ENCODE measurements around the gene KCNMB2. TPM values are rescaled to one million over a fixed set of nuclear protein-coding genes. Genes with fewer than 3 reads are reported as not detected.
A peak's percentile ranks its signal among the peaks of the same experiment; 100 is the strongest.

The KCNMB2 gene
- total RNA-seq, 4 donors from 2014 or later = 0.82 TPM; not detected in 3

DNA sequence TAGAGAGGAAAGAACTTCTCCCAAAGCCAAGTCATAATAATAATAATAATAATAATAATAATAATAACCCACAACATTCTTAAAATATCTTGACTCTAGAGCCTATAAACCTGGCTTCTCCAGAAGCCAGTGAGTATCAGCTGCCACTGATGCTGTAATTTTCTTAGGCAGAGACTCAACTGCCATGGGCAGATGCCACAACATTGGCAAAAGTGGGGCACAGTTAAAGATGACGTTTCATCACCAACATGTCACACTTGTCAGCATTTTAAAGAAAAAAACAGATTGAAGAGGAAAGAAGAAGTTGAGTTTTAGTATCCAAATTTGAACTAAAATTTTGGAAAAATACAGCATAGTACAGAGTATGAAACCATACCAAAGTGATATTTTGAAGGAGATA is 270.4 kb downstream of the KCNMB2 start:
- in situ Hi-C loops (cut with MboI; ENCODE audit: low pct_ligation_motif_present in 1 of 4, low pct_unique_long_range_greater_than_20kb in 1 of 4, low sequenced_read_pairs in 3 of 4) (no loop called here), intact Hi-C loops (cut with DNase I; ENCODE audit: low total_unique reads) (no loop called here)
- H3K27me3 ChIP-seq = no peaks in the 10 kb centered on the region
- 85% methylated on average over 1 of the region's 1 CpG for WGBS, 2 donors (ENCODE audit: low coverage in 1 of 2)
- no peak for DNase-seq
- peaks cover 0 to 4% (median 0%) of the 10 kb centered on the region in 4 donors for H3K4me1 ChIP-seq
- H3K4me3 ChIP-seq = no peak overlapping the region
- TF ChIP-seq POLR2A (IDR thresholded peaks at IDR 0.05) (no peak), POLR2AphosphoS5 (IDR thresholded peaks at IDR 0.05) (no peak), EP300 (IDR thresholded peaks at IDR 0.05; ENCODE audit: low read depth) (no peak)
- TF ChIP-seq, protein P1, sequence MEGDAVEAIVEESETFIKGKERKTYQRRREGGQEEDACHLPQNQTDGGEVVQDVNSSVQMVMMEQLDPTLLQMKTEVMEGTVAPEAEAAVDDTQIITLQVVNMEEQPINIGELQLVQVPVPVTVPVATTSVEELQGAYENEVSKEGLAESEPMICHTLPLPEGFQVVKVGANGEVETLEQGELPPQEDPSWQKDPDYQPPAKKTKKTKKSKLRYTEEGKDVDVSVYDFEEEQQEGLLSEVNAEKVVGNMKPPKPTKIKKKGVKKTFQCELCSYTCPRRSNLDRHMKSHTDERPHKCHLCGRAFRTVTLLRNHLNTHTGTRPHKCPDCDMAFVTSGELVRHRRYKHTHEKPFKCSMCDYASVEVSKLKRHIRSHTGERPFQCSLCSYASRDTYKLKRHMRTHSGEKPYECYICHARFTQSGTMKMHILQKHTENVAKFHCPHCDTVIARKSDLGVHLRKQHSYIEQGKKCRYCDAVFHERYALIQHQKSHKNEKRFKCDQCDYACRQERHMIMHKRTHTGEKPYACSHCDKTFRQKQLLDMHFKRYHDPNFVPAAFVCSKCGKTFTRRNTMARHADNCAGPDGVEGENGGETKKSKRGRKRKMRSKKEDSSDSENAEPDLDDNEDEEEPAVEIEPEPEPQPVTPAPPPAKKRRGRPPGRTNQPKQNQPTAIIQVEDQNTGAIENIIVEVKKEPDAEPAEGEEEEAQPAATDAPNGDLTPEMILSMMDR (IDR thresholded peaks at IDR 0.05) = no peak
- H3K9me3 ChIP-seq = no peaks in the 10 kb centered on the region
- H3K36me3 ChIP-seq = no peaks in the 10 kb centered on the region
- no peak overlapping the region for H3K27ac ChIP-seq

DNA sequence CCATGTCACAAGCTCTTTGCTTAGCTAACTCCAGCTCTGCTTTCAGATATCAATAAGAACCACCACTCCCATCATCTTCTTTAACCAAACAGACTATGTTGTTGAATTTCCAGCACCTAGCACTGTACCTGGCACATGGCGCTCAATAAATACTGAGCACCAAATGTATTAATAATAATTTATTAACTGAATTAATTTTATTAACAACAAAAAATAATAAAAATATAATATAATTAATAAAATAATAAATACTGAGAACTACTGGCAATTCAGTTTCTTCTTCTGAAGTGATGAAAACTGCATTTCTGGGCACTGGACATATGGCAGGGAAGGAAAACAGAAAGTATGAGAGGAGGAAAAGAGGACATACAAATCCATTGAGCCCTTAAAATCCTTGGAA is 271.5 kb downstream of the KCNMB2 start:
- 96 to 100% methylated on average over 1 of the region's 1 CpG for WGBS, 2 donors (ENCODE audit: low coverage in 1 of 2)
- H3K27ac ChIP-seq = no peak overlapping the region
- peaks cover 0 to 4% (median 0%) of the 10 kb centered on the region in 4 donors for H3K4me1 ChIP-seq
- H3K9me3 ChIP-seq = no peaks in the 10 kb centered on the region
- H3K4me3 ChIP-seq = no peak overlapping the region
- TF ChIP-seq POLR2A (IDR thresholded peaks at IDR 0.05) = no peak
- TF ChIP-seq, protein P1 (IDR thresholded peaks at IDR 0.05) = no peak
- no peak for TF ChIP-seq POLR2AphosphoS5 (IDR thresholded peaks at IDR 0.05)
- TF ChIP-seq EP300 (IDR thresholded peaks at IDR 0.05; ENCODE audit: low read depth) = no peak
- in situ Hi-C loops (cut with MboI; ENCODE audit: low pct_ligation_motif_present in 1 of 4, low pct_unique_long_range_greater_than_20kb in 1 of 4, low sequenced_read_pairs in 3 of 4) (no loop called here), intact Hi-C loops (cut with DNase I; ENCODE audit: low total_unique reads) (no loop called here)
- no peaks in the 10 kb centered on the region for H3K27me3 ChIP-seq
- DNase-seq = no peak
- H3K36me3 ChIP-seq = no peaks in the 10 kb centered on the region

DNA sequence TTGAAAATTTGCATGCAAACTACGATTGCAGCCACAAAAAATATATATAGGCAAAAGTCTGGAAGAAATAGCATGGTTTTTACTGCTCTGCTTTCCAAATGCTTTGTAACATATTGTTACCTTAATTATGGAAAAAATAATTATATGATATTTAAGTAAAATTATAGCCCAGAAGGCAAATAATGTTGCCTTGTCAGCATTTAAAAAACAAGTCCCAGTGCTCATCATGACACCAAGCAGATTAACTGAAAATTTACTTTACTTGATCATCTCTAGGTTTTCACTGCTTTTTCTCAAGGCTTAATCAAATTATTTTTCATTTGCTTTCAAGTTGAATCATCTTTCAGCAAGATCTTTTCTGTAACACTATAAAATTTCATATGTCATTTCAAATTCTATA is 272.5 kb downstream of the KCNMB2 start:
- no peak overlapping the region for H3K27ac ChIP-seq
- H3K36me3 ChIP-seq = no peaks in the 10 kb centered on the region
- H3K27me3 ChIP-seq = no peaks in the 10 kb centered on the region
- TF ChIP-seq POLR2AphosphoS5 (IDR thresholded peaks at IDR 0.05) (no peak), EP300 (IDR thresholded peaks at IDR 0.05; ENCODE audit: low read depth) (no peak), POLR2A (IDR thresholded peaks at IDR 0.05) (no peak)
- TF ChIP-seq, protein P1 (IDR thresholded peaks at IDR 0.05) = no peak
- 72 to 82% methylated on average over 1 of the region's 1 CpG for WGBS, 2 donors (ENCODE audit: low coverage in 1 of 2)
- in situ Hi-C loops (cut with MboI; ENCODE audit: low pct_ligation_motif_present in 1 of 4, low pct_unique_long_range_greater_than_20kb in 1 of 4, low sequenced_read_pairs in 3 of 4) (no loop called here), intact Hi-C loops (cut with DNase I; ENCODE audit: low total_unique reads) (no loop called here)
- H3K9me3 ChIP-seq = no peaks in the 10 kb centered on the region
- no peak for DNase-seq
- H3K4me3 ChIP-seq = no peak overlapping the region
- H3K4me1 ChIP-seq = no peaks in the 10 kb centered on the region

DNA sequence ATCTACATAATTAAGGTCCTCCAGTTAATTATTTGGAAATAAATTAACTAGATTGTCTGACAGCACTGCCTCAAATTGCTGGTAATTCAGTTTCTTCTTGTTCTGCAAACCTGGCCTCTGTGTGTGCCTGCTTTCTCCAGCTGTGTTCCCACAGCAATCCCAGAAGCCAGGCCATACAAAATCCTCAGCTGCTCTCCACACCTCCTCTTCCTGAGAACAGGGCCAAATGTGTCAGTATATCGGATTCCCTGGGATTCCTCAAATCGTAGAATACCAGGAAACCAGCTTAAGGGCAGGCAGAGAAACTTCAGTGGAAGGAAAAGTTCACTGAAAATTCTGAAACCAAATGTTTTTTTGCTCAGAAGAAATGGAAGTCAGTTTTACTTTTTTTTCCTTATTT is 273.9 kb downstream of the KCNMB2 start:
- Histone ChIP-seq H3K4me1 (no peaks in the 10 kb centered on the region), H3K9me3 (no peaks in the 10 kb centered on the region), H3K27ac (no peak overlapping the region), H3K27me3 (no peaks in the 10 kb centered on the region), H3K4me3 (no peak overlapping the region), H3K36me3 (no peaks in the 10 kb centered on the region)
- TF ChIP-seq EP300 (IDR thresholded peaks at IDR 0.05; ENCODE audit: low read depth) = no peak
- intact Hi-C loops (cut with DNase I; ENCODE audit: low total_unique reads) (no loop called here), in situ Hi-C loops (cut with MboI; ENCODE audit: low pct_ligation_motif_present in 1 of 4, low pct_unique_long_range_greater_than_20kb in 1 of 4, low sequenced_read_pairs in 3 of 4) (no loop called here)
- WGBS, 2 donors (ENCODE audit: low coverage in 1 of 2) = 60 to 73% methylated on average over 2 of the region's 2 CpGs
- no peak for DNase-seq

DNA sequence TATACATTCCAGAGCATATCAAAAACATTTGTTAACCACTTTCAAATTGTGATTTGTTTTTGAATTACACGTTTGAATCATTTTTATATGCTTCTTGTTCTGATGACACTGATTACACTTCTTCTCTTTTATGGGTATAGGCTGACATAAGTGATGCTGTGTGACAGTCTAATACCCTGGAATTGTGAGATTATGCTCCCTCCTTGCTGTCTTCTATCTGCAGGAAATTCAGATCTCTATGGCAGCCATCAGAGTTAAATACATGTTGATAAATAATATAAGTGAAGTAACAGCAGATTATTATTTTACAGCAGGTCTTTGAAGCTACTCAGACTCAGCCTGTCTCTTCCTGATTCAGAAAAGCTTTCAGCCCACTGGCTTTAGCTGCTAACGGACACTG is 286.5 kb downstream of the KCNMB2 start:
- Histone ChIP-seq H3K4me3 (no peak overlapping the region), H3K27ac (peak overlapping the region; percentile 24 to 54 (median 36)), H3K27me3 (no peaks in the 10 kb centered on the region), H3K4me1 (peaks cover 0 to 10% (median 2%) of the 10 kb centered on the region in 4 donors), H3K36me3 (no peaks in the 10 kb centered on the region), H3K9me3 (no peaks in the 10 kb centered on the region)
- intact Hi-C loops (cut with DNase I; ENCODE audit: low total_unique reads) = no loop called here
- in situ Hi-C loops (cut with MboI; ENCODE audit: low pct_ligation_motif_present in 1 of 4, low pct_unique_long_range_greater_than_20kb in 1 of 4, low sequenced_read_pairs in 3 of 4) = no loop called here
- DNase-seq = no peak
- 57 to 58% methylated on average over 2 of the region's 2 CpGs for WGBS, 2 donors (ENCODE audit: low coverage in 1 of 2)
- TF ChIP-seq POLR2A (IDR thresholded peaks at IDR 0.05) (no peak), POLR2AphosphoS5 (IDR thresholded peaks at IDR 0.05) (no peak), EP300 (IDR thresholded peaks at IDR 0.05; ENCODE audit: low read depth) (no peak)
- TF ChIP-seq, protein P1 (IDR thresholded peaks at IDR 0.05) = no peak

Measured in transverse colon (tissue), 4 donors.